ENCODE measurements around the gene CYREN.

- no peak for TF ChIP-seq POLR2A (IDR thresholded peaks at IDR 0.05)
- TF ChIP-seq CTCF (IDR thresholded peaks at IDR 0.05), result no peak
Observed at GRCh38 chr7:135151132-135151531, 19.4 kb downstream of the CYREN start.
